Measurements from ENCODE around the gene EPOP. TPM values are rescaled to one million over a fixed set of nuclear protein-coding genes. Genes with fewer than 3 reads are reported as not detected.

The EPOP gene
- total RNA-seq, 1 experiment from 2014 or later: 37.9 TPM

DNA sequence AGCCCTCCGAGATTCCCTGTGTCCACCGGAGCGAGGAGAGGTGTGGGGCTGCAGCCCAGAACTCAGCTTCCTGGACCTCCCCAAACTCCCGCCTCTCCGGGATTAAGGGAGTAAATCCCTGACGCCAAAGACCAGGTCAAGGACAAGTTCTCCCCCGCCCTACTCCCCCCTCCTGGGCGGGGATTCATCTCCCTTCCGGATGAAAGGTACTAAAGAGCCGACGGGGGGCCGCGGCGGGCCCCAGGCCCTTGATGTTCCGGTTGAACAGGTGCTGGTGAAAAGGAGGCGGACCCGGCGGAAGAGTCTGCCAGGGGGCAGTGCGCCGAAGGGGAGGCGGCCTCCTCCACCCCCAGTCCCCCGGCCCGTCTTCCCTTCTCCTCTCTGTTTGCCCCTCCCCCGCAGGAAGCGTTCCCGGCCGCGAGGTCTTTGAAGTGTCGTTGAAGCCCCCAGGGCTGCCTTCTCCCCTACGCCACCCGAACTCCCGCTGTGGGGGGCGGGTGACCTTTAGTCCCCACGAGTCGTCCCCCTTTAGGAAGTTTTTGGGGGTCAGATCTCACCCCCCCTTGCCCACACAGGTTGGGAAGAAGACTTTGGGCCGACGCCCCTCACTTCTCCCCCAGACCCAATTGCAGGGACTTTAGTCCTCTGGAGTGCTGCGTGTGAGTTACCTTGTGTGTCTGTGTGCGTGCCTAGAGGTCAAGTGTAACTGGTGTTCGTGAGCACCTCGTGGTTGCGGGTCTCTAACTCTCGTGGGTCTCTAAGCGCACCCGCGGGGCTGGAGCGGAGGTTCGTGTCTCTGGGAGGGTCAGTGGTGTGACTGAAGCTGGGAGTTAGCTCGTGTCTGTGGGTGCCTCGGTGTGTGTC is 29.2 kb upstream of the EPOP start (continued):
- TF ChIP-seq REST (IDR thresholded peaks at IDR 0.05; ENCODE audit: low read depth) (no peak), CEBPB (IDR thresholded peaks at IDR 0.05; ENCODE audit: low read depth) (no peak), EZH2phosphoT487 (IDR thresholded peaks at IDR 0.05; ENCODE audit: borderline replicate concordance) (no peak)

GRCh38 chr17:38702916-38703741 is 28.4 kb upstream of the EPOP start:
- no peak for ATAC-seq
- Histone ChIP-seq H3K79me2 (ENCODE audit: insufficient read depth, low read length) (peaks cover 41% of the 10 kb centered on the region), H3K27ac (ENCODE audit: low read depth, low read length) (peak overlapping the region; percentile 99), H4K20me1 (ENCODE audit: insufficient read depth) (no peaks in the 10 kb centered on the region), H3K4me2 (ENCODE audit: low read length) (peak overlapping the region; percentile 86), H3K4me3 (replicated peaks in 1 of 2; ENCODE audit: low read depth in 1 of 2, low read length in 2 of 2) (peak overlapping the region; percentile 68 to 77), H2AFZ (ENCODE audit: low read depth, low read length, poor library complexity, severe bottlenecking) (no peak overlapping the region), H3K9me3 (ENCODE audit: control insufficient read depth in 1 of 2, insufficient read depth in 1 of 2, low read depth in 1 of 2, low read length in 2 of 2) (no peaks in the 10 kb centered on the region), H3K36me3 (ENCODE audit: control insufficient read depth in 1 of 2, insufficient read depth in 2 of 2, low read length in 2 of 2) (peaks cover 4 to 12% of the 10 kb centered on the region in 2 experiments; a peak in 1 of 4 replicates), H3K9ac (ENCODE audit: low read length) (peak overlapping the region; percentile 92), H3K27me3 (ENCODE audit: insufficient read depth, low read length) (no peaks in the 10 kb centered on the region), H3K4me1 (ENCODE audit: control insufficient read depth in 1 of 2, insufficient read depth in 2 of 2, low read length in 2 of 2) (peaks cover 38 to 72% of the 10 kb centered on the region in 2 experiments), H3K9me2 (ENCODE audit: insufficient read depth) (no peaks in the 10 kb centered on the region)
- TF ChIP-seq POLR2A (IDR thresholded peaks at IDR 0.05; ENCODE audit: borderline replicate concordance, extremely low read depth, insufficient read depth, insufficient read length): peak; percentile 22
- TF ChIP-seq CBX3 (IDR thresholded peaks at IDR 0.05; ENCODE audit: low read depth): no peak
- RAD21 ChIA-PET (ENCODE audit: low non-redundant PET in 1 of 2, low total read pairs in 2 of 2, uncharacterized antibody in 2 of 2, unreplicated experiment in 2 of 2): no interaction called here
- CTCF ChIA-PET: no interaction called here
- BruUV-seq (replicated peaks): TSS peak; percentile 47
- intact Hi-C loops (cut with micrococcal nuclease): no loop called here
- POLR2A ChIA-PET: interaction anchor here (1.1 to 1.6 kb wide), 3 partner anchors 25 to 145 kb away, joined by 3 to 4 read pairs (median 4); partner anchors contain the start of gene EPOP
- no peak for DNase-seq (ENCODE audit: low read depth, low spot score)
